SW480 (cell line): ENCODE results near the gene RPL12.

Experiments
- DNase-seq: peaks from one replicate; pipeline ENCODE4 v3.0.0-alpha.2; 2016; ENCODE audit warnings: low spot score

RPL12 gene

GRCh38 chr9:127403507-127404192 lies 47.6 kb downstream of the RPL12 start:
- DNase-seq: no peak

- no peak for DNase-seq
Observed at GRCh38 chr9:127402401-127403090, 48.7 kb downstream of the RPL12 start.

GRCh38 chr9:127399736-127400269 lies 51.4 kb downstream of the RPL12 start:
- no peak for DNase-seq

- DNase-seq: no peak
Observed at GRCh38 chr9:127398715-127399400, 52.3 kb downstream of the RPL12 start.

- no peak for DNase-seq
Observed at GRCh38 chr9:127398275-127398647, 52.9 kb downstream of the RPL12 start.
